WTC11 (cell line): Measurements from ENCODE around the gene UNC5A.

Source experiments
- CREB1 ChIP-seq: sonication (generic); formaldehyde crosslinking; IDR thresholded peaks from 2 replicates; pipeline ENCODE4 v1.8.0; 2023; ENCODE audit warnings: mild to moderate bottlenecking, missing genetic modification reagents
- ETV6 ChIP-seq: sonication (generic); formaldehyde crosslinking; IDR thresholded peaks from 2 replicates; pipeline ENCODE4 v1.8.1; 2022; ENCODE audit warnings: mild to moderate bottlenecking, missing genetic modification reagents
- NFE2L1 ChIP-seq: sonication (generic); formaldehyde crosslinking; IDR thresholded peaks from 2 replicates; pipeline ENCODE4 v1.8.1; 2023; ENCODE audit warnings: missing genetic modification reagents
- SMAD3 ChIP-seq: sonication (generic); formaldehyde crosslinking; IDR thresholded peaks from 2 replicates; pipeline ENCODE4 v1.8.0; 2022; ENCODE audit warnings: missing genetic modification reagents, mild to moderate bottlenecking, borderline replicate concordance
- SOX15 ChIP-seq: fragments of 250-450 bp; sonication (Bioruptor Pico); IDR thresholded peaks from 2 replicates; pipeline ENCODE4 v1.9.0; 2021; ENCODE audit warnings: mild to moderate bottlenecking
- TEAD4 ChIP-seq: sonication (generic); formaldehyde crosslinking; IDR thresholded peaks from 2 replicates; pipeline ENCODE4 v1.8.0; 2022; ENCODE audit warnings: mild to moderate bottlenecking, missing genetic modification reagents
- TF ChIP-seq, protein P1 (sequence below): fragments of 200-600 bp; IDR thresholded peaks from 2 replicates; pipeline ENCODE4 v1.8.0; 2022; ENCODE audit warnings: antibody characterized with exemption
- TF ChIP-seq, protein P2 (sequence below): sonication (generic); formaldehyde crosslinking; IDR thresholded peaks from 2 replicates; pipeline ENCODE4 v1.8.0; 2022; ENCODE audit warnings: missing genetic modification reagents
- TF ChIP-seq, protein P3 (sequence below): sonication (generic); formaldehyde crosslinking; IDR thresholded peaks from 2 replicates; pipeline ENCODE4 v1.8.1; 2023; ENCODE audit warnings: mild to moderate bottlenecking, moderate library complexity, missing genetic modification reagents
- TF ChIP-seq, protein P4 (sequence below): sonication (generic); formaldehyde crosslinking; IDR thresholded peaks from 2 replicates; pipeline ENCODE4 v1.8.0; 2023; ENCODE audit warnings: missing genetic modification reagents
- TF ChIP-seq, protein P5 (sequence below): sonication (generic); formaldehyde crosslinking; IDR thresholded peaks from 2 replicates; pipeline ENCODE4 v1.8.1; 2022; ENCODE audit warnings: mild to moderate bottlenecking, moderate library complexity, missing genetic modification reagents
- TF ChIP-seq, protein P6 (sequence below): sonication (generic); formaldehyde crosslinking; IDR thresholded peaks from 2 replicates; pipeline ENCODE4 v1.8.0; 2022; ENCODE audit warnings: mild to moderate bottlenecking, missing genetic modification reagents

DNA sequence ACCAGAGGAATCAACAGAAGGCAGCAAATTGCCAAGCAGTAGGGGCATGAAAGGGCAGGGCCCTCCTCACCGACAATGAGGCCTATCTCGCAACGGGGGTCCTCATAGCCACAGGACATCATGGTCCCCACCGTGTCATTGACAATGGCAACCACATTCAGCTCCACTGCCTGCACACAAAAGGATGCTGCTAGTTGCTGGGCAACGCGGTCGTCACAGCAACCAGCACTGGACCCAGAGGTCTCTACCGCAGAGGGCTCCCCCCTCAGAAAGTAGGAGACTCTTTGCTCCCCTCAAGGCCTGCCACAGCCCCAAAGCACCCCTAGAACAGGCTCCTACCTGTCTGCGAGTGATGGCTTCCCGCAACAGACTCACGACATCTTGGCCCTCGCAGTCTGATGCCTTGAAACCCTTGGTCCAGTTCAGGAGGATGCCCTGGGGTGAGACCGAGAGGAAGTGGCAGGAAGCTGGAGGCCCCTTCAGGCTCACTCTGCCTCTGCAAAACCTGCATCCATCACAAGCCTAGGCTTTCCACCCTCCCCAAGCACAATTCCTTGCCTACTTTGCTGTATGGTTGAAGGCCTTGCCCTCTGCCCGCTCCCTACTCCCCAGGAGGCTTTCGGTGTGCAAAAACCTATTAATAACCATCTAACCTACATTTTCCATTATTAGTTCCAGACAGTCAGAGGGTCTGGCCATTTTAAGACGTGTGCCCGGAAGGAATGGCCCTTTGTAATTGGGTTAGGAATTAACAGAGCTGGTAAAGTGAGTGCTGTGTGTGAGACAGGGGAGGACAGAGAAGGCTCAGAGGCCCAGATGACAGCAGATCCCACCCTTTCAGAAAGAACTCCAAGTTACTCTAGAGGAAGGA, 73.6 kb downstream of the UNC5A start:
- TF ChIP-seq NFE2L1 (CRISPR knock-in tag) (no peak), CREB1 (CRISPR knock-in tag) (no peak), ETV6 (CRISPR knock-in tag) (no peak), SMAD3 (no peak), SOX15 (no peak), TEAD4 (CRISPR knock-in tag) (no peak)
- TF ChIP-seq, protein P1, sequence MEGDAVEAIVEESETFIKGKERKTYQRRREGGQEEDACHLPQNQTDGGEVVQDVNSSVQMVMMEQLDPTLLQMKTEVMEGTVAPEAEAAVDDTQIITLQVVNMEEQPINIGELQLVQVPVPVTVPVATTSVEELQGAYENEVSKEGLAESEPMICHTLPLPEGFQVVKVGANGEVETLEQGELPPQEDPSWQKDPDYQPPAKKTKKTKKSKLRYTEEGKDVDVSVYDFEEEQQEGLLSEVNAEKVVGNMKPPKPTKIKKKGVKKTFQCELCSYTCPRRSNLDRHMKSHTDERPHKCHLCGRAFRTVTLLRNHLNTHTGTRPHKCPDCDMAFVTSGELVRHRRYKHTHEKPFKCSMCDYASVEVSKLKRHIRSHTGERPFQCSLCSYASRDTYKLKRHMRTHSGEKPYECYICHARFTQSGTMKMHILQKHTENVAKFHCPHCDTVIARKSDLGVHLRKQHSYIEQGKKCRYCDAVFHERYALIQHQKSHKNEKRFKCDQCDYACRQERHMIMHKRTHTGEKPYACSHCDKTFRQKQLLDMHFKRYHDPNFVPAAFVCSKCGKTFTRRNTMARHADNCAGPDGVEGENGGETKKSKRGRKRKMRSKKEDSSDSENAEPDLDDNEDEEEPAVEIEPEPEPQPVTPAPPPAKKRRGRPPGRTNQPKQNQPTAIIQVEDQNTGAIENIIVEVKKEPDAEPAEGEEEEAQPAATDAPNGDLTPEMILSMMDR: no peak
- TF ChIP-seq, protein P2, sequence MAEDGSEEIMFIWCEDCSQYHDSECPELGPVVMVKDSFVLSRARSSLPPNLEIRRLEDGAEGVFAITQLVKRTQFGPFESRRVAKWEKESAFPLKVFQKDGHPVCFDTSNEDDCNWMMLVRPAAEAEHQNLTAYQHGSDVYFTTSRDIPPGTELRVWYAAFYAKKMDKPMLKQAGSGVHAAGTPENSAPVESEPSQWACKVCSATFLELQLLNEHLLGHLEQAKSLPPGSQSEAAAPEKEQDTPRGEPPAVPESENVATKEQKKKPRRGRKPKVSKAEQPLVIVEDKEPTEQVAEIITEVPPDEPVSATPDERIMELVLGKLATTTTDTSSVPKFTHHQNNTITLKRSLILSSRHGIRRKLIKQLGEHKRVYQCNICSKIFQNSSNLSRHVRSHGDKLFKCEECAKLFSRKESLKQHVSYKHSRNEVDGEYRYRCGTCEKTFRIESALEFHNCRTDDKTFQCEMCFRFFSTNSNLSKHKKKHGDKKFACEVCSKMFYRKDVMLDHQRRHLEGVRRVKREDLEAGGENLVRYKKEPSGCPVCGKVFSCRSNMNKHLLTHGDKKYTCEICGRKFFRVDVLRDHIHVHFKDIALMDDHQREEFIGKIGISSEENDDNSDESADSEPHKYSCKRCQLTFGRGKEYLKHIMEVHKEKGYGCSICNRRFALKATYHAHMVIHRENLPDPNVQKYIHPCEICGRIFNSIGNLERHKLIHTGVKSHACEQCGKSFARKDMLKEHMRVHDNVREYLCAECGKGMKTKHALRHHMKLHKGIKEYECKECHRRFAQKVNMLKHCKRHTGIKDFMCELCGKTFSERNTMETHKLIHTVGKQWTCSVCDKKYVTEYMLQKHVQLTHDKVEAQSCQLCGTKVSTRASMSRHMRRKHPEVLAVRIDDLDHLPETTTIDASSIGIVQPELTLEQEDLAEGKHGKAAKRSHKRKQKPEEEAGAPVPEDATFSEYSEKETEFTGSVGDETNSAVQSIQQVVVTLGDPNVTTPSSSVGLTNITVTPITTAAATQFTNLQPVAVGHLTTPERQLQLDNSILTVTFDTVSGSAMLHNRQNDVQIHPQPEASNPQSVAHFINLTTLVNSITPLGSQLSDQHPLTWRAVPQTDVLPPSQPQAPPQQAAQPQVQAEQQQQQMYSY (CRISPR knock-in tag): no peak
- TF ChIP-seq, protein P3, sequence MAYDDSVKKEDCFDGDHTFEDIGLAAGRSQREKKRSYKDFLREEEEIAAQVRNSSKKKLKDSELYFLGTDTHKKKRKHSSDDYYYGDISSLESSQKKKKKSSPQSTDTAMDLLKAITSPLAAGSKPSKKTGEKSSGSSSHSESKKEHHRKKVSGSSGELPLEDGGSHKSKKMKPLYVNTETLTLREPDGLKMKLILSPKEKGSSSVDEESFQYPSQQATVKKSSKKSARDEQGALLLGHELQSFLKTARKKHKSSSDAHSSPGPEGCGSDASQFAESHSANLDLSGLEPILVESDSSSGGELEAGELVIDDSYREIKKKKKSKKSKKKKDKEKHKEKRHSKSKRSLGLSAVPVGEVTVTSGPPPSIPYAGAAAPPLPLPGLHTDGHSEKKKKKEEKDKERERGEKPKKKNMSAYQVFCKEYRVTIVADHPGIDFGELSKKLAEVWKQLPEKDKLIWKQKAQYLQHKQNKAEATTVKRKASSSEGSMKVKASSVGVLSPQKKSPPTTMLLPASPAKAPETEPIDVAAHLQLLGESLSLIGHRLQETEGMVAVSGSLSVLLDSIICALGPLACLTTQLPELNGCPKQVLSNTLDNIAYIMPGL (CRISPR knock-in tag): no peak
- TF ChIP-seq, protein P4, sequence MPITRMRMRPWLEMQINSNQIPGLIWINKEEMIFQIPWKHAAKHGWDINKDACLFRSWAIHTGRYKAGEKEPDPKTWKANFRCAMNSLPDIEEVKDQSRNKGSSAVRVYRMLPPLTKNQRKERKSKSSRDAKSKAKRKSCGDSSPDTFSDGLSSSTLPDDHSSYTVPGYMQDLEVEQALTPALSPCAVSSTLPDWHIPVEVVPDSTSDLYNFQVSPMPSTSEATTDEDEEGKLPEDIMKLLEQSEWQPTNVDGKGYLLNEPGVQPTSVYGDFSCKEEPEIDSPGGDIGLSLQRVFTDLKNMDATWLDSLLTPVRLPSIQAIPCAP: no peak
- TF ChIP-seq, protein P5, sequence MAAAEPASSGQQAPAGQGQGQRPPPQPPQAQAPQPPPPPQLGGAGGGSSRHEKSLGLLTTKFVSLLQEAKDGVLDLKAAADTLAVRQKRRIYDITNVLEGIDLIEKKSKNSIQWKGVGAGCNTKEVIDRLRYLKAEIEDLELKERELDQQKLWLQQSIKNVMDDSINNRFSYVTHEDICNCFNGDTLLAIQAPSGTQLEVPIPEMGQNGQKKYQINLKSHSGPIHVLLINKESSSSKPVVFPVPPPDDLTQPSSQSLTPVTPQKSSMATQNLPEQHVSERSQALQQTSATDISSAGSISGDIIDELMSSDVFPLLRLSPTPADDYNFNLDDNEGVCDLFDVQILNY (CRISPR knock-in tag): no peak
- TF ChIP-seq, protein P6, sequence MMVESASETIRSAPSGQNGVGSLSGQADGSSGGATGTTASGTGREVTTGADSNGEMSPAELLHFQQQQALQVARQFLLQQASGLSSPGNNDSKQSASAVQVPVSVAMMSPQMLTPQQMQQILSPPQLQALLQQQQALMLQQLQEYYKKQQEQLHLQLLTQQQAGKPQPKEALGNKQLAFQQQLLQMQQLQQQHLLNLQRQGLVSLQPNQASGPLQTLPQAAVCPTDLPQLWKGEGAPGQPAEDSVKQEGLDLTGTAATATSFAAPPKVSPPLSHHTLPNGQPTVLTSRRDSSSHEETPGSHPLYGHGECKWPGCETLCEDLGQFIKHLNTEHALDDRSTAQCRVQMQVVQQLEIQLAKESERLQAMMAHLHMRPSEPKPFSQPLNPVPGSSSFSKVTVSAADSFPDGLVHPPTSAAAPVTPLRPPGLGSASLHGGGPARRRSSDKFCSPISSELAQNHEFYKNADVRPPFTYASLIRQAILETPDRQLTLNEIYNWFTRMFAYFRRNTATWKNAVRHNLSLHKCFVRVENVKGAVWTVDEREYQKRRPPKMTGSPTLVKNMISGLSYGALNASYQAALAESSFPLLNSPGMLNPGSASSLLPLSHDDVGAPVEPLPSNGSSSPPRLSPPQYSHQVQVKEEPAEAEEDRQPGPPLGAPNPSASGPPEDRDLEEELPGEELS: no peak
